ENCODE measurements around the gene KRT25. TPM values are rescaled to one million over a fixed set of nuclear protein-coding genes. Genes with fewer than 3 reads are reported as not detected.

Gene KRT25
- total RNA-seq, 1 experiment from 2014 or later = not detected

- POLR2A ChIA-PET = interaction anchor here (0.7 kb wide), 1 partner anchor 33 kb away, joined by 3 read pairs; no protein-coding TSS in a partner anchor
- no TSS peak for BruUV-seq (replicated peaks)
- H3K27me3 Mint-ChIP-seq (ENCODE audit: insufficient read depth, unreplicated experiment) = no peaks in the 10 kb centered on the region
Observed at GRCh38 chr17:40699853-40700252, 55.3 kb downstream of the KRT25 start.

GRCh38 chr17:40699371-40699770, 55.8 kb downstream of the KRT25 start:
- Mint-ChIP-seq H3K27ac (ENCODE audit: low read depth, unreplicated experiment) (no peak overlapping the region), H3K4me3 (ENCODE audit: unreplicated experiment) (no peak overlapping the region), H3K4me1 (ENCODE audit: insufficient read depth, unreplicated experiment) (peaks cover 13% of the 10 kb centered on the region), H3K9me3 (ENCODE audit: unreplicated experiment) (no peaks in the 10 kb centered on the region), H3K27me3 (ENCODE audit: insufficient read depth, unreplicated experiment) (no peaks in the 10 kb centered on the region), H3K36me3 (ENCODE audit: insufficient read depth, unreplicated experiment) (no peaks in the 10 kb centered on the region)
- BruUV-seq (replicated peaks) = no TSS peak
- ChIA-PET CTCF (interaction anchor here (0.6 kb wide), 1 partner anchor 864 kb away, joined by 3 read pairs; no protein-coding TSS in a partner anchor), POLR2A (interaction anchor here (0.7 kb wide), 1 partner anchor 33 kb away, joined by 3 read pairs; no protein-coding TSS in a partner anchor)
- DNase-seq (ENCODE audit: unreplicated experiment) = no peak
- intact Hi-C loops (cut with micrococcal nuclease) = no loop called here
- TF ChIP-seq CTCF (IDR thresholded peaks at IDR 0.05; ENCODE audit: unreplicated experiment) = no peak

More at GRCh38 chr17:40699853-40700252, 55.3 kb downstream of the KRT25 start:
- no peak for DNase-seq (ENCODE audit: unreplicated experiment)
- CTCF ChIA-PET = no interaction called here
- Mint-ChIP-seq H3K4me1 (ENCODE audit: insufficient read depth, unreplicated experiment) (peaks cover 13% of the 10 kb centered on the region), H3K9me3 (ENCODE audit: unreplicated experiment) (no peaks in the 10 kb centered on the region), H3K27ac (ENCODE audit: low read depth, unreplicated experiment) (no peak overlapping the region), H3K36me3 (ENCODE audit: insufficient read depth, unreplicated experiment) (no peaks in the 10 kb centered on the region), H3K4me3 (ENCODE audit: unreplicated experiment) (no peak overlapping the region)
- no peak for TF ChIP-seq CTCF (IDR thresholded peaks at IDR 0.05; ENCODE audit: unreplicated experiment)
- intact Hi-C loops (cut with micrococcal nuclease) = no loop called here

Other genes starting within 250 kb of the KRT25 start
- not detected in 2 replicates for gene CCR7, start 189.9 kb downstream of the KRT25 start, total RNA-seq (2022)
- gene SMARCE1, start 107.5 kb downstream of the KRT25 start, total RNA-seq (2022) = 120 and 128 TPM in 2 replicates
- gene KRT222, start 90.2 kb downstream of the KRT25 start, total RNA-seq (2022) = 0.37 and 0.49 TPM in 2 replicates
- gene KRT24, start 51.6 kb downstream of the KRT25 start, total RNA-seq (2022) = not detected in 2 replicates
- gene KRT26, start 16.9 kb upstream of the KRT25 start, total RNA-seq (2022) = not detected in 2 replicates
- not detected in 2 replicates for gene KRT27, start 27.2 kb upstream of the KRT25 start, total RNA-seq (2022)
- not detected in 2 replicates for gene KRT28, start 44.6 kb upstream of the KRT25 start, total RNA-seq (2022)
- 95.5 and 116 TPM in 2 replicates for gene KRT10, start 67.3 kb upstream of the KRT25 start, total RNA-seq (2022)
- not detected in 2 replicates for gene KRT12, start 111.9 kb upstream of the KRT25 start, total RNA-seq (2022)
- not detected in 2 replicates for gene KRT20, start 129.9 kb upstream of the KRT25 start, total RNA-seq (2022)
- not detected in 2 replicates for gene KRT23, start 182.3 kb upstream of the KRT25 start, total RNA-seq (2022)
- gene KRT39, start 211.6 kb upstream of the KRT25 start, total RNA-seq (2022) = not detected in 2 replicates
- not detected in 2 replicates for gene KRT40, start 229.0 kb upstream of the KRT25 start, total RNA-seq (2022)
- gene KRTAP3-3, start 238.8 kb upstream of the KRT25 start, total RNA-seq (2022) = not detected in 2 replicates
- not detected in 2 replicates for gene KRTAP3-2, start 244.6 kb upstream of the KRT25 start, total RNA-seq (2022)